Uterus (tissue), 2 donors: ENCODE results near the gene RNASEH2B.

ENCODE experiments used
- CTCF ChIP-seq, 4 experiments: fragments of 200-600 bp in 2 of 4; fragments of 450-650 bp in 2 of 4; sonication (generic) in 2 of 4; IDR thresholded peaks; one replicate each; pipeline ENCODE4 v1.5.1; 2016 to 2019; ENCODE audit warnings: antibody characterized with exemption in 4 of 4, mild to moderate bottlenecking in 2 of 4, moderate library complexity in 1 of 4
- POLR2A ChIP-seq, 2 donors: fragments of 450-650 bp; IDR thresholded peaks; one replicate each; pipeline ENCODE4 v1.6.1; 2016; ENCODE audit warnings: antibody characterized with exemption in 2 of 2, mild to moderate bottlenecking in 1 of 2, moderate library complexity in 1 of 2

DNA sequence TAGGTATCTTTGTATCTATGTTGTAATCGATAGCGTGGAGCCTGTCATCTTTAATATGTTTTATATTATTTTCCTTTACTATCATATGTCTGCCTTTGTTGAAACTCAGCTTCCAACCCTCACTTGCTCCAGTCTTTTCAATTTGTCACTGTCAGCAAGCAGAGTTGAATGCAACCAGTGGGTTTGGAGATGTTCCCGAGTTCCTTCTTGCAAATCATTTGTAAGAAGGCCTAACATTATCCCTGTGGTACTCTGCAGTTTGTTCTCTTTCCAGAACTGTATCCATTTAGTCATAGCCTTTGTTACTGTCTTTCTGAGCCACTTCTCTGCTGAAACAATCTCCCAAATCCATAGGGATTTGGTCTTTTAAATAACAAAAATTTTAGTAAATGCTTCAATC lies 41.8 kb downstream of the RNASEH2B start:
- TF ChIP-seq CTCF (IDR thresholded peaks at IDR 0.05), result no peak
- TF ChIP-seq POLR2A (IDR thresholded peaks at IDR 0.05), result no peak
